ENCODE results near the gene RNF175. TPM values are rescaled to one million over a fixed set of nuclear protein-coding genes. Genes with fewer than 3 reads are reported as not detected.

RNF175 gene
- total RNA-seq, 1 donor from 2014 or later: 4.3 TPM

DNA sequence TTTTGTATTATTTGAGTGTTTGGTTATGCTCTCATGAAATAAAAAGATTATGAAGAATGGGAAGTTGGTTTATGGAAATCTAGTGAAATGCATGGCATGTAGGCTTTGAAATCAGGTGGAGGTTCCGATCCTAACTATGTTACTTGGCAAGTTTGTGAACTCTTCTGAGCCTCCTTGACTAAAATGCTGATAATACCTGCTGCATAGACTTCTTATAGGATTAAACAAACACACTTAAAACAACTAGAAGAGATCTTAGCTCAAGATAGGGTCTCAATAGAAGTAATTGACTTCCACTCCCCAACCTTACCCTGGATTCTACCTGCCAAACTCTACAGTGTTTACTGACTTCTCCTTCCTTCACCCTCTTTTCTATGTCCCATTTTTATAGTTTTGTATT is 97.9 kb downstream of the RNF175 start:
- Mint-ChIP-seq H3K4me1 (no peaks in the 10 kb centered on the region), H3K4me3 (no peak overlapping the region), H3K27ac (no peak overlapping the region), H3K36me3 (no peaks in the 10 kb centered on the region), H3K27me3 (ENCODE audit: low read depth) (peaks cover 9% of the 10 kb centered on the region), H3K9me3 (peaks cover 23% of the 10 kb centered on the region)
- DNase-seq (ENCODE audit: low spot score in 2 of 2, unreplicated experiment in 2 of 2): no peak
- TF ChIP-seq, protein P1, sequence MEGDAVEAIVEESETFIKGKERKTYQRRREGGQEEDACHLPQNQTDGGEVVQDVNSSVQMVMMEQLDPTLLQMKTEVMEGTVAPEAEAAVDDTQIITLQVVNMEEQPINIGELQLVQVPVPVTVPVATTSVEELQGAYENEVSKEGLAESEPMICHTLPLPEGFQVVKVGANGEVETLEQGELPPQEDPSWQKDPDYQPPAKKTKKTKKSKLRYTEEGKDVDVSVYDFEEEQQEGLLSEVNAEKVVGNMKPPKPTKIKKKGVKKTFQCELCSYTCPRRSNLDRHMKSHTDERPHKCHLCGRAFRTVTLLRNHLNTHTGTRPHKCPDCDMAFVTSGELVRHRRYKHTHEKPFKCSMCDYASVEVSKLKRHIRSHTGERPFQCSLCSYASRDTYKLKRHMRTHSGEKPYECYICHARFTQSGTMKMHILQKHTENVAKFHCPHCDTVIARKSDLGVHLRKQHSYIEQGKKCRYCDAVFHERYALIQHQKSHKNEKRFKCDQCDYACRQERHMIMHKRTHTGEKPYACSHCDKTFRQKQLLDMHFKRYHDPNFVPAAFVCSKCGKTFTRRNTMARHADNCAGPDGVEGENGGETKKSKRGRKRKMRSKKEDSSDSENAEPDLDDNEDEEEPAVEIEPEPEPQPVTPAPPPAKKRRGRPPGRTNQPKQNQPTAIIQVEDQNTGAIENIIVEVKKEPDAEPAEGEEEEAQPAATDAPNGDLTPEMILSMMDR (IDR thresholded peaks at IDR 0.05; ENCODE audit: unreplicated experiment): no peak

DNA sequence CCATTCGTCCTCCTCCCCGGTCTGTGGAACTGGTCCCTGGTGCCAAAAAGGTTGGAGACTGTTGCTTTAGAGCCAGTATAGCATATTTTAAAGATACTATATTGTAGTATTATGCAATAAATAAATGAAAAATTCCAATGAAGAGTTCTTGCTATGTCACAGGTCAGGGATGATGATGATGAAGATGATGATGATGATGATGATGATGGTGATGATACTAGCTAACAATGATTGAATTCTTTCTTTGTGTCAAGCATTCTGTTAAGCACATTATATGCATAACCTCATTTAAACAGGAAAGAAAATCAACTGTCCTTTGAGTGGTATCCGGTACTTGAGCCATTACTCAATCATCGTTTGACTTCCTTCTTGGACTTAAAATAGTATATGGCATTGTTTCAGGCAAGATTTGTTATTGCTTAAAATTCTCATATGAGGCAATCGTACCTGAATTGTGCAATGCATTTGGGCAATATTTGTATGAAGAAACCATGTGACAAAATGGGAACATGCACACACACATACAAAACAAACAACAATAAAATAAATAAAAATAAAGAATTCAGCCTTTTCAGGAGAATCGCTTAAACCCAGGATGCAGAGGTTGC is 98.5 kb downstream of the RNF175 start:
- no peaks in the 10 kb centered on the region for H3K36me3 Mint-ChIP-seq
- no peak overlapping the region for H3K27ac Mint-ChIP-seq
- DNase-seq (ENCODE audit: low spot score in 2 of 2, unreplicated experiment in 2 of 2): no peak
- H3K4me3 Mint-ChIP-seq: no peak overlapping the region
- peaks cover 5% of the 10 kb centered on the region for H3K27me3 Mint-ChIP-seq (ENCODE audit: low read depth)
- TF ChIP-seq, protein P1 (IDR thresholded peaks at IDR 0.05; ENCODE audit: unreplicated experiment): no peak
- H3K9me3 Mint-ChIP-seq: peaks cover 23% of the 10 kb centered on the region
- H3K4me1 Mint-ChIP-seq: no peaks in the 10 kb centered on the region

Other genes with a start within 250 kb of the RNF175 start
- 2.4 to 3.0 TPM (median 2.9 TPM) in 3 replicates for gene TLR2, start 75.7 kb downstream of the RNF175 start, total RNA-seq
- gene SFRP2, start 29.1 kb upstream of the RNF175 start, total RNA-seq: 22.8 to 27.1 TPM (median 23.8 TPM) in 3 replicates

Measured in mesothelial cell of epicardium (in vitro differentiated cells).